Vagina (tissue), 2 donors: ENCODE results near the gene EP400. TPM values are rescaled to one million over a fixed set of nuclear protein-coding genes. Genes with fewer than 3 reads are reported as not detected.

ENCODE experiments used
- DNase-seq, 2 donors: peaks; one replicate each; pipeline ENCODE4 v3.0.0-alpha.2; 2017; ENCODE audit errors: extremely low spot score in 2 of 2
- H3K27ac ChIP-seq: fragments of 200-600 bp; sonication (generic); one replicate; pipeline ENCODE4 v1.5.1; 2019
- H3K27me3 ChIP-seq: fragments of 200-600 bp; sonication (generic); one replicate; pipeline ENCODE4 v1.5.1; 2019
- H3K36me3 ChIP-seq, 2 donors: fragments of 200-600 bp; sonication (generic); one replicate each; pipeline ENCODE4 v1.5.1; 2017 to 2019
- H3K4me1 ChIP-seq: fragments of 200-600 bp; sonication (generic); one replicate; pipeline ENCODE4 v1.5.1; 2019
- H3K4me3 ChIP-seq, 2 donors: fragments of 200-600 bp; sonication (generic); 1 replicate in 1 of 2; 2 replicates in 1 of 2; pipeline ENCODE4 v1.5.1; 2016 to 2019
- H3K9me3 ChIP-seq: fragments of 200-600 bp; sonication (generic); one replicate; pipeline ENCODE4 v1.5.1; 2019
- POLR2A ChIP-seq, 2 donors: fragments of 450-650 bp; IDR thresholded peaks; one replicate each; pipeline ENCODE4 v1.6.1; 2017; ENCODE audit warnings: antibody characterized with exemption in 2 of 2, mild to moderate bottlenecking in 2 of 2, moderate library complexity in 2 of 2
- POLR2AphosphoS5 ChIP-seq, 2 donors: sonication (generic); formaldehyde crosslinking; IDR thresholded peaks; one replicate each; pipeline ENCODE4 v1.9.0; 2017; ENCODE audit warnings: antibody characterized with exemption in 2 of 2, mild to moderate bottlenecking in 2 of 2, low read depth in 1 of 2; ENCODE audit not compliant: insufficient read depth in 1 of 2
- intact Hi-C: fragments of 100-400 bp; cut with DNase I; formaldehyde crosslinking; loops from one replicate; pipeline ENCODE4 v1.15.1; 2023
- total RNA-seq: library from RNA; depleted of rRNA; stranded (reverse); fragments of >200 nt; gene quantifications from one replicate; pipeline ENCODE4 v1.2.3, GENCODE V29; 2016
- TF ChIP-seq, protein P1 (sequence below), 3 experiments: fragments of 450-650 bp in 2 of 3; fragments of 200-600 bp in 1 of 3; sonication (generic) in 1 of 3; IDR thresholded peaks; one replicate each; pipeline ENCODE4 v1.5.1; 2017 to 2019; ENCODE audit warnings: antibody characterized with exemption in 3 of 3, mild to moderate bottlenecking in 2 of 3, moderate library complexity in 2 of 3

Gene EP400
- total RNA-seq, 1 donor from 2014 or later = 35.6 TPM

DNA sequence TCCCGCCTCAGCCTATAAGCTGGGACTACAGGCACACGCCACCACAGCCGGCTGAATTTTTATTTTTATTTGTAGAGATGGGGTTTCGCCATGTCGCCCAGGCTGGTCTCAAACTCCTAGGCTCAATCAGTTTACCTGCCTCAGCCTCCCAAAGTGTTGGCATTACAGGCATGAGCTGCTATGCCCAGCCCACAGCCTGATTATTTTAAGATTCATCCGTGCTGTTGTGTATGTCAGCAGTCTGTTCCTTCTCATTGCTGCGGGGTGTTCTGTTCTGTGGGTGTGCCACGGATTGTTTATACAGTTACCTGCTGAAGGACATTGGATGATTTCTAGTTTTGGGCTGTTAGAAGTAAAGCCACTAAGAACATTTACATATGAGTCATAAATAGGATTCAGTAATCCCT, 9.6 kb upstream of the EP400 start:
- intact Hi-C loops = no loop called here
- no peaks in the 10 kb centered on the region for H3K9me3 ChIP-seq
- no peak overlapping the region for H3K4me3 ChIP-seq
- H3K27me3 ChIP-seq = no peaks in the 10 kb centered on the region
- TF ChIP-seq POLR2A (IDR thresholded peaks at IDR 0.05) (no peak), POLR2AphosphoS5 (IDR thresholded peaks at IDR 0.05; ENCODE audit: insufficient read depth in 1 of 2, low read depth in 1 of 2) (peak in 1 of 2 donors; percentile 60)
- no peak overlapping the region for H3K27ac ChIP-seq
- DNase-seq = no peak
- H3K4me1 ChIP-seq = no peaks in the 10 kb centered on the region
- H3K36me3 ChIP-seq = peaks cover 0 to 23% of the 10 kb centered on the region in 2 donors

GRCh38 chr12:131941116-131941986, 8.4 kb upstream of the EP400 start:
- H3K27me3 ChIP-seq = no peaks in the 10 kb centered on the region
- no peaks in the 10 kb centered on the region for H3K4me1 ChIP-seq
- H3K27ac ChIP-seq = no peak overlapping the region
- peaks cover 0 to 20% of the 10 kb centered on the region in 2 donors for H3K36me3 ChIP-seq
- TF ChIP-seq POLR2AphosphoS5 (IDR thresholded peaks at IDR 0.05; ENCODE audit: insufficient read depth in 1 of 2, low read depth in 1 of 2) = no peak
- TF ChIP-seq POLR2A (IDR thresholded peaks at IDR 0.05) = no peak
- TF ChIP-seq, protein P1, sequence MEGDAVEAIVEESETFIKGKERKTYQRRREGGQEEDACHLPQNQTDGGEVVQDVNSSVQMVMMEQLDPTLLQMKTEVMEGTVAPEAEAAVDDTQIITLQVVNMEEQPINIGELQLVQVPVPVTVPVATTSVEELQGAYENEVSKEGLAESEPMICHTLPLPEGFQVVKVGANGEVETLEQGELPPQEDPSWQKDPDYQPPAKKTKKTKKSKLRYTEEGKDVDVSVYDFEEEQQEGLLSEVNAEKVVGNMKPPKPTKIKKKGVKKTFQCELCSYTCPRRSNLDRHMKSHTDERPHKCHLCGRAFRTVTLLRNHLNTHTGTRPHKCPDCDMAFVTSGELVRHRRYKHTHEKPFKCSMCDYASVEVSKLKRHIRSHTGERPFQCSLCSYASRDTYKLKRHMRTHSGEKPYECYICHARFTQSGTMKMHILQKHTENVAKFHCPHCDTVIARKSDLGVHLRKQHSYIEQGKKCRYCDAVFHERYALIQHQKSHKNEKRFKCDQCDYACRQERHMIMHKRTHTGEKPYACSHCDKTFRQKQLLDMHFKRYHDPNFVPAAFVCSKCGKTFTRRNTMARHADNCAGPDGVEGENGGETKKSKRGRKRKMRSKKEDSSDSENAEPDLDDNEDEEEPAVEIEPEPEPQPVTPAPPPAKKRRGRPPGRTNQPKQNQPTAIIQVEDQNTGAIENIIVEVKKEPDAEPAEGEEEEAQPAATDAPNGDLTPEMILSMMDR (IDR thresholded peaks at IDR 0.05) = no peak
- DNase-seq = no peak
- no peaks in the 10 kb centered on the region for H3K9me3 ChIP-seq
- intact Hi-C loops = no loop called here
- no peak overlapping the region for H3K4me3 ChIP-seq

DNA sequence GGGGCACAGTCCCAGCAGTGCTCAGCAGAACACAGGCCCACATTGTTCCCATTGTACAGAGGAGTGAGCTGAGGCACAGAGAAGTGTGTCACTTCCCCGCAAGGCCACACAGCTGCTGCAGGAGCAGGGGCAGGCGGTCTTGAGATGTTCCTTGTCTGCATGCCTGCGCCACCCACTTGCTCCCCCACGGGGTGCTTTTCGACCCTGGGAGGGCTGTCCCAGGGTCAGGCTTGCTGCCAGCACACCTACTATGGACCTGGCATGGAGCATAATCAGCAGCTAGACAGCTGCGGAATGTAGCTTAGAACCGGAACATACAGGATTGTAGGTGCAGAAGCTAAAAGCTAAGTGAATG, 7.8 kb upstream of the EP400 start:
- DNase-seq = no peak
- Histone ChIP-seq H3K27me3 (no peaks in the 10 kb centered on the region), H3K9me3 (no peaks in the 10 kb centered on the region), H3K4me3 (no peak overlapping the region), H3K27ac (no peak overlapping the region), H3K36me3 (peaks cover 0 to 20% of the 10 kb centered on the region in 2 donors), H3K4me1 (no peaks in the 10 kb centered on the region)
- intact Hi-C loops = no loop called here
- TF ChIP-seq POLR2A (IDR thresholded peaks at IDR 0.05) (no peak), POLR2AphosphoS5 (IDR thresholded peaks at IDR 0.05; ENCODE audit: insufficient read depth in 1 of 2, low read depth in 1 of 2) (no peak)
- TF ChIP-seq, protein P1 (IDR thresholded peaks at IDR 0.05) = no peak

DNA sequence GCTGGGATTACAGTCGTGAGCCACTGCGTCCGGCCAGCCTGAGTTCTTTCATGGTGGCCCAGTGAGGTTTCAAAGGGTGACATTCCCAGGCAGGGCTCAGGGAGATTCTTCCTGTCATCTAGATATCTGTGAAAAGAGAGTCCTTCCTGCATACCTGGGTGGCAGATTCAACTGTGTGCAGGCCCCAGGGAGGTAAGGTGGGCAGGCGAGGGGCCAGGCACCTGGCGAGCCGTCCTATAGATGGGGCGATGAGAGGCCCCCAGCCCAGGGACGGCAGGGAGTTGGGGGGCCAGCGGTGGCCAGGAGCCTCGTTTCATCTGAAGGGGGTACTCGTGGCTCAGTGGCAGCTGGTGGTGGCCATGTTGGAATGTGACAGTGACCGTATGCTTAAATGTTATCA, 7.1 kb upstream of the EP400 start:
- DNase-seq = no peak
- TF ChIP-seq, protein P1 (IDR thresholded peaks at IDR 0.05) = no peak
- TF ChIP-seq POLR2A (IDR thresholded peaks at IDR 0.05) (no peak), POLR2AphosphoS5 (IDR thresholded peaks at IDR 0.05; ENCODE audit: insufficient read depth in 1 of 2, low read depth in 1 of 2) (no peak)
- H3K36me3 ChIP-seq = peaks cover 0 to 20% of the 10 kb centered on the region in 2 donors
- no peaks in the 10 kb centered on the region for H3K4me1 ChIP-seq
- no peaks in the 10 kb centered on the region for H3K27me3 ChIP-seq
- no peak overlapping the region for H3K4me3 ChIP-seq
- intact Hi-C loops = no loop called here
- H3K9me3 ChIP-seq = no peaks in the 10 kb centered on the region
- no peak overlapping the region for H3K27ac ChIP-seq

DNA sequence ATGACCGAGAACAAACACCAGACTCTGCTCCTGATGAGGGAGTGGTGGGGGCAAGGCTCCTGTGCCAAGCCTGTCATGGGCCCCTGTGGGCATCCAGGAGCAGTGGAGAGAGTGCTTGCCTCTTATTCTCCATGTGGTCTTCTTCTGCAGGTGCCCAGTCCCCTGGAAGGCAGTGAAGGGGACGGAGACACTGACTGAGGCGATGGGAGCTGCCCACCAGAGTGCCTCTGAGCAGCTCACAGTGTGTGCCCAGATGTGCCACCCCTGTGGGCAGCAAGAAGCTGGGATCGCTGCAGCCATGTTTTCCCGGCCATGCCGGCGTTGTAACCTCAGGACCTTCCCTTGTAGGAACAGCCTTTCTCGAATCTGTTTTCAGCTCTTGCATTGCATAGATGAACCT, 6.4 kb upstream of the EP400 start:
- Histone ChIP-seq H3K27ac (no peak overlapping the region), H3K36me3 (peaks cover 0 to 20% of the 10 kb centered on the region in 2 donors), H3K4me3 (no peak overlapping the region), H3K27me3 (no peaks in the 10 kb centered on the region), H3K9me3 (no peaks in the 10 kb centered on the region), H3K4me1 (peaks cover 4% of the 10 kb centered on the region)
- intact Hi-C loops = no loop called here
- no peak for DNase-seq
- TF ChIP-seq POLR2A (IDR thresholded peaks at IDR 0.05) (no peak), POLR2AphosphoS5 (IDR thresholded peaks at IDR 0.05; ENCODE audit: insufficient read depth in 1 of 2, low read depth in 1 of 2) (no peak)
- TF ChIP-seq, protein P1 (IDR thresholded peaks at IDR 0.05) = no peak
